Lower leg skin (tissue), 3 donors: ENCODE results near the gene ROR2.

ENCODE experiments used
- CTCF ChIP-seq, 3 donors: fragments of 450-650 bp; IDR thresholded peaks; one replicate each; pipeline ENCODE4 v1.5.1; 2016; ENCODE audit warnings: antibody characterized with exemption in 3 of 3, mild to moderate bottlenecking in 3 of 3, moderate library complexity in 2 of 3
- POLR2A ChIP-seq, 2 donors: fragments of 450-650 bp; IDR thresholded peaks; one replicate each; pipeline ENCODE4 v1.6.1; 2016 to 2017; ENCODE audit warnings: antibody characterized with exemption in 2 of 2, mild to moderate bottlenecking in 1 of 2, moderate library complexity in 1 of 2

GRCh38 chr9:91663858-91664257 lies 286.2 kb downstream of the ROR2 start:
- no peak for TF ChIP-seq POLR2A (IDR thresholded peaks at IDR 0.05)
- TF ChIP-seq CTCF (IDR thresholded peaks at IDR 0.05) = no peak
